Osteocyte (in vitro differentiated cells): ENCODE results near the gene SLC43A2. TPM values are rescaled to one million over a fixed set of nuclear protein-coding genes. Genes with fewer than 3 reads are reported as not detected.
A peak's percentile ranks its signal among the peaks of the same experiment; 100 is the strongest.

Experiments used
- DNase-seq: peaks from one replicate; pipeline ENCODE4 v3.0.0; 2021; ENCODE audit warnings: mixed read lengths; ENCODE audit not compliant: unreplicated experiment; ENCODE audit errors: extremely low spot score
- H3K27ac Mint-ChIP-seq: one replicate; pipeline ENCODE4 v1.8.0; 2021; ENCODE audit warnings: mild to moderate bottlenecking, mixed read lengths; ENCODE audit not compliant: unreplicated experiment
- H3K27me3 Mint-ChIP-seq: one replicate; pipeline ENCODE4 v1.8.0; 2021; ENCODE audit warnings: mixed read lengths; ENCODE audit not compliant: unreplicated experiment
- H3K36me3 Mint-ChIP-seq: one replicate; pipeline ENCODE4 v1.8.0; 2021; ENCODE audit warnings: mixed read lengths; ENCODE audit not compliant: unreplicated experiment
- H3K4me1 Mint-ChIP-seq: one replicate; pipeline ENCODE4 v1.8.0; 2021; ENCODE audit warnings: mixed read lengths; ENCODE audit not compliant: unreplicated experiment
- H3K4me3 Mint-ChIP-seq: one replicate; pipeline ENCODE4 v1.8.0; 2021; ENCODE audit warnings: mild to moderate bottlenecking, moderate library complexity, mixed read lengths; ENCODE audit not compliant: unreplicated experiment
- H3K9me3 Mint-ChIP-seq: one replicate; pipeline ENCODE4 v1.8.0; 2021; ENCODE audit warnings: mixed read lengths; ENCODE audit not compliant: unreplicated experiment
- total RNA-seq: library from RNA; stranded (reverse); gene quantifications from 2 replicates; pipeline ENCODE4 v1.2.1, GENCODE V29; 2021
- TF ChIP-seq, protein P1 (sequence below): fragments of 200-600 bp; sonication (generic); IDR thresholded peaks from 2 replicates; pipeline ENCODE4 v1.5.0; 2021; ENCODE audit warnings: antibody characterized with exemption, mild to moderate bottlenecking, moderate library complexity

The SLC43A2 gene
- total RNA-seq, 1 donor from 2014 or later, result 7.3 TPM

GRCh38 chr17:1561420-1562175 lies 67.0 kb downstream of the SLC43A2 start:
- H3K27me3 Mint-ChIP-seq, result no peaks in the 10 kb centered on the region
- no peaks in the 10 kb centered on the region for H3K9me3 Mint-ChIP-seq
- TF ChIP-seq, protein P1, sequence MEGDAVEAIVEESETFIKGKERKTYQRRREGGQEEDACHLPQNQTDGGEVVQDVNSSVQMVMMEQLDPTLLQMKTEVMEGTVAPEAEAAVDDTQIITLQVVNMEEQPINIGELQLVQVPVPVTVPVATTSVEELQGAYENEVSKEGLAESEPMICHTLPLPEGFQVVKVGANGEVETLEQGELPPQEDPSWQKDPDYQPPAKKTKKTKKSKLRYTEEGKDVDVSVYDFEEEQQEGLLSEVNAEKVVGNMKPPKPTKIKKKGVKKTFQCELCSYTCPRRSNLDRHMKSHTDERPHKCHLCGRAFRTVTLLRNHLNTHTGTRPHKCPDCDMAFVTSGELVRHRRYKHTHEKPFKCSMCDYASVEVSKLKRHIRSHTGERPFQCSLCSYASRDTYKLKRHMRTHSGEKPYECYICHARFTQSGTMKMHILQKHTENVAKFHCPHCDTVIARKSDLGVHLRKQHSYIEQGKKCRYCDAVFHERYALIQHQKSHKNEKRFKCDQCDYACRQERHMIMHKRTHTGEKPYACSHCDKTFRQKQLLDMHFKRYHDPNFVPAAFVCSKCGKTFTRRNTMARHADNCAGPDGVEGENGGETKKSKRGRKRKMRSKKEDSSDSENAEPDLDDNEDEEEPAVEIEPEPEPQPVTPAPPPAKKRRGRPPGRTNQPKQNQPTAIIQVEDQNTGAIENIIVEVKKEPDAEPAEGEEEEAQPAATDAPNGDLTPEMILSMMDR, result peak; percentile 40
- H3K36me3 Mint-ChIP-seq, result peaks cover 4% of the 10 kb centered on the region
- no peak for DNase-seq
- H3K27ac Mint-ChIP-seq, result peak overlapping the region; percentile 79
- peak overlapping the region; percentile 86 for H3K4me3 Mint-ChIP-seq
- H3K4me1 Mint-ChIP-seq, result peaks cover 30% of the 10 kb centered on the region

DNA sequence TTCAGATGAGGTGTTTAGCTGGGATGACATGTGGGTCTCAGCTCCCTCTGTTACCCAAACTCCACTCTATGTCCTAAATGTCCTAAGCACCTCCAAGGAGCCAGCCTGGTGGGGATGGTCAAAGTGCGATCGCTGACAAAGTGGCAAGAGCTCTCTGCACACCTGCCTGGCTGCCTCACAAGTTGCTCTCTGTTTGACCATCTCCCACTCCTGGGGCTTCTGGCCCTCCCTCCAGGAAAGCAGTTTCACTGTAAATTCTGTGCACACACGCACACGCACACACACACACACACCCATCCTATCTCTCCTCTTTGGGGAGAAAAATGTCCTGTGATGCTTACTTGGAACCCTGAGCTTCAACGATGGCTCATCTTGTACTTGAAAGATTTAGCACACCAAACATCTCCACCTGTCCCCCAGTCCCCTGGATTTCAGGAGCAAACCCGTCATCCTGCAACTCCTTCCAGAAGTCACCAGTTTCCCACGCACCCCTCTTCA lies 67.7 kb downstream of the SLC43A2 start:
- Mint-ChIP-seq H3K9me3 (no peaks in the 10 kb centered on the region), H3K27ac (peak overlapping the region; percentile 79), H3K27me3 (no peaks in the 10 kb centered on the region), H3K4me1 (peaks cover 28% of the 10 kb centered on the region), H3K4me3 (peak overlapping the region; percentile 86), H3K36me3 (peaks cover 4% of the 10 kb centered on the region)
- no peak for DNase-seq
- TF ChIP-seq, protein P1, result no peak

DNA sequence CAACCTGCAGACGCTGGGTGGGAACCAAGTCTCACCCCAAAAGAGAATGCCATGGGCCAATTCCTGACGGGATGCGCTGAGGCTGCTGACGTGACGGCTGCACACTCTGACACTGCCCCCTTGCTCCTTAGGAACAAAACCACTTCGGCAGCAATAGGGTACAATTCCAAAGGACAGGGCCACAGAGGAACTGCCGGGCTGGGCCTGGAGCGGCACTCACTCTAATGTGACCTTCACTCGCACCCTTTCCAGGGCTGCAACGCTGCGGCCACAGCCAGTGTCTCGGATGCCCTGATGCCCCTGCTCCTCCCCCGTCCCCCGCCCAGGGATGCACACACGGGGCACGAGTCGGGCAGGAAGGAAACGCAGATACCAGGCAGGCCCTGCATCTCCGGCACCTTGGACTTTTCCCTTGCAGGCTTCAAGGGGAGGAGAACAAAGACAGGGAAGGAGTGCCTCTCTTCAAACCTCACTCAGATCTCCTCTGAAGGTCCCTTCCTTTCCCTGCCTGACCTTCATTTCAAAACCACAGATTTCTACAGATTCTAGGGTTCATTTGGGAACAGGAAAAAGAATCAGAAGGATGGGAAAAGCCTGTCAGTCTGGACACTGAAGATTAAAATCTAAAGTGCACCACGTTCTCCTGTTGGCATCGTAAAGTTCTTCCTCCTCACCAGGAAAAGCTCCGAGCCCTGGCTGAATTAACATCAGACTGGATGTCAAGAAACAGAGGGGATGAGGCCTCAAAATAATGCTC lies 68.4 kb downstream of the SLC43A2 start:
- Mint-ChIP-seq H3K27ac (no peak overlapping the region), H3K9me3 (no peaks in the 10 kb centered on the region), H3K4me1 (peaks cover 27% of the 10 kb centered on the region), H3K36me3 (peaks cover 4% of the 10 kb centered on the region), H3K4me3 (peak overlapping the region; percentile 86), H3K27me3 (no peaks in the 10 kb centered on the region)
- TF ChIP-seq, protein P1, result no peak
- DNase-seq, result no peak

DNA sequence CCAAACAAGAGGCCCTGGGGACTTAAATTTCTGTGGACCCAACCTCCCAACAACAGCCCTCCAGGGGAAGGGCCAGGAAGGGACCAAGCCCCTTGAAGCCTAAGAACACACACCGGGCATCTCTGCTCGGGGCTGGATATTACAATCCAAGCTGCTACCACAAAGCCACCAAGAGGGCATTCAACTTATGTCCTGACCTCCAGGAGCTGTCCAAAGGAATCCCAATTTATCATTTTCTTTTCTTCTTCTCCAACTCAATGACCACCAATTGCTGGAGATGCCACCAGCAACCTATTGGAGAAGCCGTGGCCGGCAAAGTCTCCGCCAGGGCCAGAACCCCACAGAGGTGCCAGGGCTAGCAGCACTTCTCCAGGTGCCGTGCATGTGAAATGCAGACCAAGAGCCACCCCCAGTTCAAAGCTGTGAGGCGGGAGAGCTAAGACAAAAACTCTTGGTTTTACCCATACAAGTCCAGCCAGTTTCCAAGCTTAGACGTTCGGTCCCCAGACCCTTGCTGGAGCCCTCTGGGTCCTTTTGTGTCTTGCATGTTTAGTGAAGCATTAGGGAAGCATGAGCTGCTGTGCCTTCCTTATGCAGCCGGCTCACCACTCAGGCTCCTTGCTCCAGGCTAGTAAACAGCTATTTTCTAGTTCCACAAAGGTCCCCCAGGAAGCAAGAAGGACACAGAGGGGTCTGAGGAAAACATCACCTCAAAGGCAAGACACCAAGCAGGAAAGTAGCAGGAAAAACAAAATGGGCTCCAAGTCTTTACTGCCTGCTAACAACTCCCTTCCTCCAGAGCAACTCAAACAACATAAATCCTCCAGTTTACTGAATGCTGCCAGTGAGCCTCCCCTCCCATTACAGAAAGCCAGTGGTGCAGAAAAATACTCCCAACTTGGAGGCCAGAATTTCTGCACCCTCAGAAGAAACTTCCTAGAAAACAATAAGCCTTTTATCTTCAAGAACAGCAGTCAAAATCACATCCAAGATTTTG lies 69.3 kb downstream of the SLC43A2 start:
- H3K4me1 Mint-ChIP-seq, result peaks cover 27% of the 10 kb centered on the region
- H3K36me3 Mint-ChIP-seq, result peaks cover 4% of the 10 kb centered on the region
- H3K27ac Mint-ChIP-seq, result no peak overlapping the region
- TF ChIP-seq, protein P1, result no peak
- no peak for DNase-seq
- H3K9me3 Mint-ChIP-seq, result no peaks in the 10 kb centered on the region
- no peak overlapping the region for H3K4me3 Mint-ChIP-seq
- no peaks in the 10 kb centered on the region for H3K27me3 Mint-ChIP-seq
